Measurements from ENCODE around the gene PAPPA2.

PAPPA2 gene

GRCh38 chr1:176893625-176894352 is 430.8 kb downstream of the PAPPA2 start:
- Histone ChIP-seq H3K9ac (no peak overlapping the region), H3K36me3 (ENCODE audit: control insufficient read depth, insufficient read depth, low read length) (no peaks in the 10 kb centered on the region), H2AFZ (no peak overlapping the region), H3K4me3 (ENCODE audit: low read depth, low read length) (no peak overlapping the region), H3K79me2 (no peaks in the 10 kb centered on the region), H3K4me1 (no peaks in the 10 kb centered on the region), H3K27ac (no peak overlapping the region), H3K27me3 (ENCODE audit: control insufficient read depth, insufficient read depth, low read length) (no peaks in the 10 kb centered on the region), H3K9me3 (ENCODE audit: control insufficient read depth, low read length) (no peaks in the 10 kb centered on the region), H3K4me2 (ENCODE audit: low read length) (no peak overlapping the region)
- TF ChIP-seq CTCF (IDR thresholded peaks at IDR 0.05) = no peak

GRCh38 chr1:176894450-176894849 is 431.5 kb downstream of the PAPPA2 start:
- Histone ChIP-seq H3K9ac (no peak overlapping the region), H3K4me1 (no peaks in the 10 kb centered on the region), H2AFZ (no peak overlapping the region), H3K4me3 (ENCODE audit: low read depth, low read length) (no peak overlapping the region), H3K9me3 (ENCODE audit: control insufficient read depth, low read length) (no peaks in the 10 kb centered on the region), H3K79me2 (no peaks in the 10 kb centered on the region), H3K27me3 (ENCODE audit: control insufficient read depth, insufficient read depth, low read length) (no peaks in the 10 kb centered on the region), H3K36me3 (ENCODE audit: control insufficient read depth, insufficient read depth, low read length) (no peaks in the 10 kb centered on the region), H3K27ac (no peak overlapping the region), H3K4me2 (ENCODE audit: low read length) (no peak overlapping the region)
- no peak for TF ChIP-seq CTCF (IDR thresholded peaks at IDR 0.05)
